GM12872 (cell line): Measurements from ENCODE around the gene RPL39L.
A peak's percentile ranks its signal among the peaks of the same experiment; 100 is the strongest.

Experiments used
- TF ChIP-seq, protein P1 (sequence below): IDR thresholded peaks from 3 replicates; pipeline ENCODE4 v1.5.1; 2011; ENCODE audit warnings: low read depth, mild to moderate bottlenecking, low read length, moderate library complexity; ENCODE audit not compliant: insufficient read depth

The RPL39L gene

DNA sequence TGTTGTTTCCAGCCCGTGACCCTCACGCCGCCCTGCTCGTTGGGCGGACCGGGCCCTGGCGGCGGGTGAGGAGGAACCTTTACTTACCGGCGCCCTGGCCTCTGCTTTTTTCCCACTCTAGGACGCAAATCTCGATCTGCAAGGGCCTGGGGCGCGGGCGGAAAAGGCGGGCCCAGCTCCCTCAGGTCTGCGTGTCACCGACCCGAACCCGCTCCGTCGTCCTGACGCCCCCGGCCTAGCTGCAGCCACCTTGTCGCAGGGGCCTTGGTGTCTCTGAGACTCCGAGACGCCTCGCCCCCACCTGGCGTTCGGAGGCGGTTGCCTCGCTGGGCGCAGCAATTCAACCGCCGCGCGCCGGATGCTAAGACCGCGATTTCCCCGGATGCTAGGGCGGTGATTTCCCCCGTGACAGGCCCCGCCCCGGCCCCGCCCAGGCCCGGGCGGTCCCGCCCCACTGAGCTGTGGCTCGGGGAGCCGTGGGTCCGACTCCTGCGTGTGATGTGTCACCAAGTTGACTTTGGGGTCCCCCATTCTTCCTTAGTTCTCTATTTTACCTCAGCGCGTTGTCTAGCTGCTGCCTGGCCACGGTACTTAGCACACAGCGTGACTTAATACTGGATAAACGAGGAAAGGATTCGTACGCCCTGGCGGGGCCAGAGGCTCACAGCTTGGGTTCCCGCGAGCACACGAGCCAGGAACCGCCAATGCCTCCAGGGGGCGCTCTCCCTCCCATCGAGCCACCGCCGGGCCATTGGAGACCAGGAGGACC, at the start of gene RPL39L:
RPL39L (minus strand) TSS at position 371 of the 769 bp plus-strand sequence. CDS start 18,196 bp downstream, outside the sequence.
- TF ChIP-seq, protein P1, sequence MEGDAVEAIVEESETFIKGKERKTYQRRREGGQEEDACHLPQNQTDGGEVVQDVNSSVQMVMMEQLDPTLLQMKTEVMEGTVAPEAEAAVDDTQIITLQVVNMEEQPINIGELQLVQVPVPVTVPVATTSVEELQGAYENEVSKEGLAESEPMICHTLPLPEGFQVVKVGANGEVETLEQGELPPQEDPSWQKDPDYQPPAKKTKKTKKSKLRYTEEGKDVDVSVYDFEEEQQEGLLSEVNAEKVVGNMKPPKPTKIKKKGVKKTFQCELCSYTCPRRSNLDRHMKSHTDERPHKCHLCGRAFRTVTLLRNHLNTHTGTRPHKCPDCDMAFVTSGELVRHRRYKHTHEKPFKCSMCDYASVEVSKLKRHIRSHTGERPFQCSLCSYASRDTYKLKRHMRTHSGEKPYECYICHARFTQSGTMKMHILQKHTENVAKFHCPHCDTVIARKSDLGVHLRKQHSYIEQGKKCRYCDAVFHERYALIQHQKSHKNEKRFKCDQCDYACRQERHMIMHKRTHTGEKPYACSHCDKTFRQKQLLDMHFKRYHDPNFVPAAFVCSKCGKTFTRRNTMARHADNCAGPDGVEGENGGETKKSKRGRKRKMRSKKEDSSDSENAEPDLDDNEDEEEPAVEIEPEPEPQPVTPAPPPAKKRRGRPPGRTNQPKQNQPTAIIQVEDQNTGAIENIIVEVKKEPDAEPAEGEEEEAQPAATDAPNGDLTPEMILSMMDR, result peak; percentile 95

DNA sequence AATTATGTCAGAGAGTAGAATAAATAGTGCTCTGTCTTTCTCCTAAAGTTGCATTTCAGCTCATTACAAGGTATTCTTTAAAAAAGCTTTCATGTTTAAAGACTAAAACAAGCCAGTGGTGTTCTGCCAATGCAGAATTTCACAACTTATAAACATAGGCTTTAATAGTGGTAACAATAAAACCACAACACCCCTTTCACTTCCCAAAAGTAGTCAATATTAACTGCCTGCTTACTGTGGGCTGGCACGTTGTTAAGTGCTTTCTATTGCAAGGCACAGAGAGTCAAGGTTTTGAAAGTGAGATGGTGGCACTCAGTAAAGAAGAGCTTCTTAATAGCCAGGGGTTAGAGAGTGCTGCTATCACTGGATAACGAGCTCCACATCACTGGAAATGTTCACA, 49.6 kb upstream of the RPL39L start:
- TF ChIP-seq, protein P1, result no peak

DNA sequence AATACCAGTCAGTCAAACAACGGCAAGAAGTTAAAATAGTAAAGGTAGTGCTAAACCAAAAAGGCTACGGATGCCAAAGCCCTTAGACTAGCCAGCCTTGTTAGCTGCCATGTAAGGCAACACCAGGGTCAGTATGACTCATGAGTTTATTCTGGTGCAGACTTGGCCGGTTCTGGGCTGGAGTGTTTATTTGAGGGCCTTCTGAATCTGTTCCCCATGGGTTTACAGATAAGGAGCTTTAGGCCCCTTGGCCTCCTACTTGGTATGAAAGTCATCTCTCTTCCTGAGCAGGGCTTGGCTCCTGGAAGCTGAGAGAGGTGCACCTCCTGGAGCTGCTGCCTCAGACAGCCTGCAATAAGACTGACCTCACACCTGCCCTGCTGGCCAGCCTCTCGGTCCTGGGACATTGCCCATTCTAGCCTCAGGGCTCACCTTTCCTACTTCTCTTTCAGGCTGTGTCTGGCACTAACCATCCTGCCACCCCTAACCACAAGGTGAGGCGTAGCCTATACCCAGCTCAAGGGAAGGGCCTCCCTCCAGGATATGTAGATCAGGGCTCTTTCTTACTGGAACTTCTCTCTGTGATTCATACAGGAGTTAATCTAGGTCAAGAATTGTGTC, 47.6 kb upstream of the RPL39L start:
- TF ChIP-seq, protein P1, result no peak

DNA sequence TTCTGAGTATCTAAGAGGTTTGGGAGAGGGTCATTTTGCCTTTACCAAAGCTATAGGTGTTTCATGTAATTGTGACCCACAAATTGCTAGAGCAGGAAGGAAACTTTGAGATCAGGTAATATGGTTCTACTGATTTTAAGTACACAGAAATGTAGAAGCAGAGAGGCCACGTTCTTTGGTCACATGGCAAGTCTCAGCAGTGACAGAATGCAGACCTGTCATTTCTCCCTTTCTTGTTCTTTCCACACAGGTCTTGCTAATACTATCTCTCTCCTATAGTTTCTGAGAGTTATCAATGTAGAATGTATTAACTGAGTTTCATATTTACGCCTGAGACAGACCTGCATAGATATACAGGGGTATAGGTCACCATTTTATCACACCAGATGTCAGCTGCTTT, 47.1 kb upstream of the RPL39L start:
- TF ChIP-seq, protein P1, result no peak

DNA sequence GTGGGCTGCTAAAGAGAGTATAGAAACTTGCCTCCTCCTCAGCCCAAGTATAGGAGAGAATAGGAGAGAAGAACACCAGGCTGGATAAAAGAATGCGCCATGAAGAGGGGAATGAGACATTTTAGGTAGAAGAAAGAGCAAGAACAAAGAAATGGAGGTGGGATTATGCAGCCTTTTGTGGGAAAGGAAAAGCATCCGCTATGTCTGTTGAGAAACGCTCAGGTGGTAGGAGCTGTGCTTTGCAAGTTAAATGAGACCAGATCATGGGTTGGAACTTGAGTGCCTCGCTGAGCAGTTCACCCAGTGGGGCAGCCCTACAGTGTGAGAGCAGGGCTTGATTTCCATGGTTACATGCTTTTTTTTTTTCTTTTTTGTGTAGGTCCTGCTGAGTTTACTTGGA, 46.5 kb upstream of the RPL39L start:
- TF ChIP-seq, protein P1, result no peak

DNA sequence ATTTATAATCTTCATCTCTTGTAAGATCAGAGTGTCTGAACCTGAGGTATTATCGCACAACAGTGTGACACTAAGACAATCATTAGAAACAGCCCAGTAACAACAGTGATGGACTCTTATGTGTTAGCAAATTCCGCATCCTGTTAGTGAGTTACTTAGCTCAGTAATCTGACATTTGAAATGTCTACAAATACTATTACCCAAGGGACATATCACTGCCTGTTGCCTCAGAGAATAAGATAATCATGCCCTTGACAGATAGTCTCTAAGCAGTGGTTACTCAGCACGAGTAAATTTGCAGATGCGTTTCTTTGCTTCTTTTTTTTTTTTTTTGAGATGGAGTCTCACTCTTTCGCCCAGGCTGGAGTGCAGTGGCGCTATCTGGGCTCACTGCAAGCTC, 44.6 kb upstream of the RPL39L start:
- TF ChIP-seq, protein P1, result no peak

DNA sequence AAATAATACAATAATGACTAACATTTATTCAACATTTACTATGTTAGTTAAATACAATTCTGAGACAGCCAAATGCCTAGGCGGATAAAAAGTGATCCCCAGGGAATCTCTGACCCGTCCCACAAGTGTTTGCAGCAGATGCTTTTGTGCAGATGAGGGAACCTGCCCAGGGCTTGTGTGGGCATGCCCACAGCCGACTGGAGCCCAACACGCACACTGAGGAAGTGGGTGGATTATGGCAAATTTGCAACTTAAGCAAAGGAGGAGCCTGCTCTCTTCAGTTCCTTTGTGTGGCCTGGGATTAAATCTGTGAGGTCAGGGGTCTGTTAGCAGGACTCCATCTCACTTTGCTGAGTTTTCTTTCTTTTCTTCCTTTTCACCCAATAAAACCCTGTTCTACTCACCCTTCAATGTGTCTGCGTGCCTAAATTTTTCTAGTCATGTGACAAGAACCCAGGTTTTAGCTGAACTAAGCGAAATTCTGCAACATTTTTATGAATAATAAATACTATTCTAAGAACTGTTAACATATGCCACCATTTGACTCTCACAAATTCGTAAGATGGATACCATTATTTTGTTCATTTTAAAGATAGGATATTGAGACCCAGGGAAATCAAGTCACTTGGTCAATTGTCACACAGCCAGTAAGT, 44.0 kb upstream of the RPL39L start:
- TF ChIP-seq, protein P1, result no peak
